Measurements from ENCODE around the gene PRKN. TPM values are rescaled to one million over a fixed set of nuclear protein-coding genes. Genes with fewer than 3 reads are reported as not detected.
A peak's percentile ranks its signal among the peaks of the same experiment; 100 is the strongest.

PRKN gene
- total and polyA plus RNA-seq, 9 of the 15 experiments (the other 6 are each of a cell fraction or from before 2014, with no cell fraction given) = 0.03 to 0.96 (median 0.15) TPM; not detected in 2

GRCh38 chr6:161373905-161374451 is 1353.6 kb downstream of the PRKN start (continued):
- TF ChIP-seq EZH2 (IDR thresholded peaks at IDR 0.05; ENCODE audit: borderline replicate concordance, low read depth, low read length) (no peak), ZNF133 (CRISPR knock-in tag; IDR thresholded peaks at IDR 0.05) (no peak), L3MBTL2 (IDR thresholded peaks at IDR 0.05) (peak; percentile 26; the same call in 1 of the 2 replicates), ZNF639 (CRISPR knock-in tag; conservative IDR thresholded peaks at IDR 0.05 in 1 of 2, IDR thresholded peaks at IDR 0.05 in 1 of 2) (no peak), ZNF444 (CRISPR knock-in tag; IDR thresholded peaks at IDR 0.05) (no peak), STAT6 (CRISPR knock-in tag; IDR thresholded peaks at IDR 0.05) (peak; percentile 95), SMAD2 (IDR thresholded peaks at IDR 0.05; ENCODE audit: low read depth, low read length) (no peak), HES1 (IDR thresholded peaks at IDR 0.05; ENCODE audit: low read depth) (no peak), ELK1 (CRISPR knock-in tag; IDR thresholded peaks at IDR 0.05) (no peak), XRCC3 (IDR thresholded peaks at IDR 0.05) (no peak), PCBP2 (IDR thresholded peaks at IDR 0.05; ENCODE audit: low read depth, low read length, poor library complexity, severe bottlenecking) (no peak), CREB3L1 (IDR thresholded peaks at IDR 0.05; ENCODE audit: borderline replicate concordance, low read depth) (no peak), NFE2 (IDR thresholded peaks at IDR 0.05; ENCODE audit: low read depth) (no peak), HNRNPL (IDR thresholded peaks at IDR 0.05; ENCODE audit: low read depth, low read length) (no peak), YBX1 (IDR thresholded peaks at IDR 0.05) (peak; percentile 90; the same call in 1 of the 2 replicates), GATA2 (CRISPR knock-in tag; IDR thresholded peaks at IDR 0.05) (no peak), ESRRB (CRISPR knock-in tag; IDR thresholded peaks at IDR 0.05; ENCODE audit: borderline replicate concordance) (no peak), RFX7 (CRISPR knock-in tag; IDR thresholded peaks at IDR 0.05) (no peak), GTF2A2 (tag; IDR thresholded peaks at IDR 0.05) (no peak)
